GM12865 (cell line): ENCODE measurements around the gene PLG.
"Not testable (repeated sequence)": the region's sequence is repeated elsewhere in the genome, so short reads cannot be mapped to it uniquely, and the experiment has no call there.

ENCODE experiments used
- DNase-seq: peaks from one replicate; pipeline ENCODE4 v3.0.0; 2010; ENCODE audit warnings: low read depth
- H3K4me3 ChIP-seq: 2 replicates; pipeline ENCODE4 v1.5.1; 2011; ENCODE audit warnings: mild to moderate bottlenecking, low read depth, low read length, control low read depth
- TF ChIP-seq, protein P1 (sequence below): IDR thresholded peaks from 2 replicates; pipeline ENCODE4 v1.5.1; 2011; ENCODE audit warnings: low read length, control low read depth, low read depth, inconsistent platforms; ENCODE audit not compliant: insufficient read depth; ENCODE audit errors: missing control alignments

The PLG gene

DNA sequence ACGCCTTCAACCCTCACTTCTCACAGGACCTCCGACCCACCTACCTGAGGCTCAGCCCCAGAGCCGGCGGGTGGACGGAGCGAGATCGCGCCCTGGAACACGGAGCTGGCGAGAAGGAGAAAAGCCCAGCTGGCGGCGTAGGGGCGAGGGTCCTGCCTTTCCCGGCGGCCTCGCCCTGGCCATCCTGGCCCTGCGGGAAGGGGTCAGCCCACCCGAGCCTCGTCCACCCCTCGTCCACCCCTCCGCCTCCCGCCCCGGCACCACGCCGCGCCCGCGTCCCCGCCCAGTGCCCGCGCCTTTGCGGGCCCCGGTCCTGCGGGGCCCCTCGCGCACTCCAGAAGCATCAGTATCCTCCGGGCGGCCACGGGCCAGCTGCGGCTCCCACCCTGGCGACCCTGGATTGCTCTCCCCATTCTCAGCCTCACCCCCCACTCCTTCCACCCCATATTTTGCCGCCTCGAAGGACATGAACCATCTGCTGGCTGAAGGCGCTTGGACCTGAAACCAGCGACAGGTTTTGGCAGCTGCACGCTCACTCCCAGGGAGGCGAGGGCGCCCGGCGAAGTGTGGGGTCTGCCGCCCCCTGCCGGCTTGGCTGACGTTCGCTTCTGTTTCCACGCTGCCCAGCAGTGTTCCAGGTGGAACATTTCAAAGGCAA is 65.1 kb downstream of the PLG start:
- peak overlapping the region; percentile 61 for H3K4me3 ChIP-seq
- peak; percentile 90 for DNase-seq
- TF ChIP-seq, protein P1, sequence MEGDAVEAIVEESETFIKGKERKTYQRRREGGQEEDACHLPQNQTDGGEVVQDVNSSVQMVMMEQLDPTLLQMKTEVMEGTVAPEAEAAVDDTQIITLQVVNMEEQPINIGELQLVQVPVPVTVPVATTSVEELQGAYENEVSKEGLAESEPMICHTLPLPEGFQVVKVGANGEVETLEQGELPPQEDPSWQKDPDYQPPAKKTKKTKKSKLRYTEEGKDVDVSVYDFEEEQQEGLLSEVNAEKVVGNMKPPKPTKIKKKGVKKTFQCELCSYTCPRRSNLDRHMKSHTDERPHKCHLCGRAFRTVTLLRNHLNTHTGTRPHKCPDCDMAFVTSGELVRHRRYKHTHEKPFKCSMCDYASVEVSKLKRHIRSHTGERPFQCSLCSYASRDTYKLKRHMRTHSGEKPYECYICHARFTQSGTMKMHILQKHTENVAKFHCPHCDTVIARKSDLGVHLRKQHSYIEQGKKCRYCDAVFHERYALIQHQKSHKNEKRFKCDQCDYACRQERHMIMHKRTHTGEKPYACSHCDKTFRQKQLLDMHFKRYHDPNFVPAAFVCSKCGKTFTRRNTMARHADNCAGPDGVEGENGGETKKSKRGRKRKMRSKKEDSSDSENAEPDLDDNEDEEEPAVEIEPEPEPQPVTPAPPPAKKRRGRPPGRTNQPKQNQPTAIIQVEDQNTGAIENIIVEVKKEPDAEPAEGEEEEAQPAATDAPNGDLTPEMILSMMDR, result peak; percentile 85

DNA sequence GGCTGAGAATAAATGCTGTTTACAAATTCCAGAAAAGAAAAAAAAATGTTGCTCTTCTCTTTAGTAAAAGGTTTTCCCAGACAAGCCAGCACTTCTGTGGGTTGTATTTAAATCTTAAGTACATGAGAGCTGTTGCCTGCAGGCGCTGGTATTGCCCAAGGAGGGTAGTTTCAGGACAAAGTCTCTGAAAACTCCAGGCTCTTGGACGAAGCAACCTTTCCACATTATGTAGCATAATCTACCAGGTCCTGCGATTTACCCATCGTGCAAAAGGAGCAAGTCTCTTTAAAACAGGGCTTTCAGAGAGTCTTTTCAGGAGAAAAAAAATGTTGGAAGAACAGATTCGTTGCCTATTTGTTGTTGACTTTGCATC is 65.6 kb downstream of the PLG start:
- TF ChIP-seq, protein P1, result no peak
- no peak overlapping the region; the same call in 1 of the 2 replicates for H3K4me3 ChIP-seq
- no peak for DNase-seq

DNA sequence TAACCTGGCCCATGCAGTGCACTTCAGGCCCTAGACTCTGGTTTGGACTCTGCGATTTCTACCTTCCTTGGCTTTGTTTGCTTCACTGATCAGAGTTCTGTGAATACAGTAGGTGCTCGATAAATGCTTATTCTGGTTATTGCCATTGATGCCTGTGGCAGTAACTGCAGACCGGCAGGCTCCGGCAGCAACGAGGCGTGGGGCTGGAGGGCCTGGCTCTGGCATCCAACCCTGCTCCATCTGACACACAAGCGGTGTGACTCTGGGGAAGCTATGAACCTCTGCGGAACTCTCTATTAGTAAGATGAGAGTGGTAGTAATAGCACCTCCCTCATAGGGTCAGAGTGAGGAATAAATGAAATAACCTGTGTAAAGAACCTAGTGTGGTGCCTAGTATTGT is 66.1 kb downstream of the PLG start:
- TF ChIP-seq, protein P1, result no peak
- no peak overlapping the region for H3K4me3 ChIP-seq
- no peak for DNase-seq

DNA sequence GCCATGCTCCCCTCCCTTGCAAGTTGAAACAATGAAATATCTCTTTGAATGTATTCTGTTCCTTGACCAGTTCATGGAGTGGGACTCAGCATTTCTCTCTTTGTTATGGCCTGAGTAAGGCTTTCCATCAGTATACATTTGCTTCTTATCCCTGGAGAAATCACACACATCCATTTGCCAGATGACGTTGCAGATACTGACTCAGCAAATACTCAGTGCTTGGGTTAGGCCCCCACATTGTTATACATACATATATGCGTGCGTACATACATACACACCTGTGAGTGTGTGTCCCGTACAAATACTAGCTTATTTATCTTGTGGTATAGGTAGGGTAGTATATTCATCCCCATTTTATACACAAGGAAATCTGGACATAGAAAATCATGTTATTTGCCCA is 72.4 kb downstream of the PLG start:
- TF ChIP-seq, protein P1, result no peak
- DNase-seq, result no peak
- no peak overlapping the region for H3K4me3 ChIP-seq

DNA sequence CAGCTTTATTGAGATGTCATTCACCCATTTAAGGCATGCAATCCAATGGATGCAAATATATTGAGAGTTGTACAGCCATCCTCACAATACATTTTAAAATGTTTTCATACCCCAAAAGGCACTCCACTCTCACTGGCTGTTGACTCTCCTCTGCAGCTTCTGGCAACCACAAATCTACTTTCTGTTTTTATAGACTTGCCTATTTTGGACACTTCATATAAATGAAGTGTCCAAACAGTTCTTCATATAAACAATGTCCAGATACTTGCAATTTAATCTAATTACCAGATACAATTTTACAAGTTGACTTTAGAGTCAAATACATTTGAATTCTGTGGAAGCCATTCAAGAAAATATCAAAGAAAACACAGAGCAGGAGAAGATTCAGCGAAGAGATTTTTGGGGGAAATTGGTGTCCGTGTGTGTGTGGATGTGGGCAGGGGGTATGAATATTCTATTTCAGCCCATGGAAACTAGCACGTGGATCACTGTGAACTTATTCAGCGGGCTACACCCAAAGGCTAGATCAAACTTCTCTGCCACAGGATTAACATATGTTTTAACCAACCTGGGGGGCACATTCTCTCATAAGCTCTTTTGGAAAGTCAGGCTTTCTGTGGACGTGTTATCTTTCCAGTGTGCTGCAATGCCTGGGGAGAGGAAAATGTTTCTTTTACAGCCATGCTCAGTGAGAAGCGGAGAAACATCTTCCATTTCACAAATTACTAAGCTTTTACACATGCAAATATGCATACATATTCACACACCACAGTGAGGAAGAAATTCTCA is 73.9 kb downstream of the PLG start:
- TF ChIP-seq, protein P1, result no peak
- DNase-seq, result peak; percentile 9
- no peak overlapping the region for H3K4me3 ChIP-seq

DNA sequence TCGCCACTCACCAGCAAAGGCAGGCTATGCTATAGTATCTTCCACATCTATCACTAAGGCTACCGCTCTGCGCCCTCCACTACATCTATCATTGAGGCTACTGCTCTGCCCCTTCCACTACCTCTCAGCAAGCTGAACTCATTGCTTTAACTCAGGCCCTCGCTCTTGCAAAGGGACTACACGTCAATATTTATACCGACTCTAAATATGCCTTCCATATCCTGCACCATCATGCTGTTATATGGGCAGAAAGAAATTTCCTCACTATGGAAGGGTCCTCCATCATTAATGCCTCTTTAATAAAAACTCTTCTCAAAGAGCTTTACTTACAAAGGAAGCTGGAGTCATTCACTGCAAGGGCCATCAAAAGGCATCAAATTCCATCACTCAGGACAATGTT is 77.1 kb downstream of the PLG start:
- H3K4me3 ChIP-seq, DNase-seq: not testable (repeated sequence)

DNA sequence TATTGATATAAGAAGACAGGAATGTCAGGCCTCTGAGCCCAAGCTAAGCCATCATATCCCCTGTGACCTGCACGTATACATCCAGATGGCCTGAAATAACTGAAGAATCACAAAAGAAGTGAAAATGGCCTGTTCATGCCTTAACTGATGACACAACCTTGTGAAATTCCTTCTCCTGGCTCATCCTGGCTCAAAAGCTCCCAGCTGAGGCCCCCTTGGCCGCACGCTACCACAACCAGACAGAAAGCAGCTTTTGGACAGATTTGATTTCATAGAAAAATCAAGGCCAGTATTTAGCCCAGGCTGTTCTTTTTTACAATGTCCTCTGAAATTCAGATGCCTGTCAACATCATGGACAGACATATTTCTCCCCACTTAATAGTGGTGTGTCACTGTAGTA is 78.6 kb downstream of the PLG start:
- DNase-seq, H3K4me3 ChIP-seq: not testable (repeated sequence)

DNA sequence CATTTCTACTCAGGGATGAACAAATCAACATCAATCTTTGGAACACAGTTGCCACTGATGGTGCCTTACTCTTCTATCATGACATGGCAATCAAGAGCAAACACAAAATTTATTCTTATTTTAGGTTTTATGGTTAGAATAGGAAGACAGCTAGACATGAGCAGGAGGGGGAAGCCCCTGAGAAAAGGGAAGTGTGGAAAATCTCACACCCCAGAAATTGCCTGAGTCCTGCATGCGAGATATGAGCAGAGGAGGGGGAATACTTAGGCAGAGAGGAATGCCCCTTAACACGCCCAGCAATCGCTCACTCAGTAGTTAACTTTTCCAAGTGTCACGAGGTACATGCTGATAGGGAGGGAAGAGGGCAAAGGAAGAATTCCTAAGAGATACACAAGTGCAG is 79.3 kb downstream of the PLG start:
- no peak for DNase-seq
- H3K4me3 ChIP-seq, result no peak overlapping the region
- TF ChIP-seq, protein P1, result no peak
